ENCODE measurements around the gene FXYD2.

FXYD2 gene

DNA sequence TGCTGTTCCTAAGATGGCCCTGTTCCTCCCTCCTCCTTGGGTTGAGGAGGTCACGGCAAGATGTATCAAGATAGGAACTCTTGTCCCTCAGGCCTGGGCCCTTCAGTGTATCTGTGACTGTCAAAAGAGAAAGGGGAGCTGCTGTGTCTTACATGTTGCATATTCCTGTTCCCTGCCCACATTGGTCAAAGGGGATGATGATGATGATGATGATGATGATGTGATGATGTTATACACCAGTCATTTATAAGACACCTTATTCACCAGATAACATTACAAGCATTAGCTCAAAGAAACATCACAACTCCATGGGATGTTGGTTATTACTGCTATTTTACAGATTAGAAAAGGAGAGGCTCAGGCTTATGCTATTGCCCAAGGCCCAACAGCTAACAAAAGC lies 38.2 kb upstream of the FXYD2 start:
- no peak overlapping the region for H3K4me3 ChIP-seq (ENCODE audit: low read depth, low read length)
- TF ChIP-seq, protein P1, sequence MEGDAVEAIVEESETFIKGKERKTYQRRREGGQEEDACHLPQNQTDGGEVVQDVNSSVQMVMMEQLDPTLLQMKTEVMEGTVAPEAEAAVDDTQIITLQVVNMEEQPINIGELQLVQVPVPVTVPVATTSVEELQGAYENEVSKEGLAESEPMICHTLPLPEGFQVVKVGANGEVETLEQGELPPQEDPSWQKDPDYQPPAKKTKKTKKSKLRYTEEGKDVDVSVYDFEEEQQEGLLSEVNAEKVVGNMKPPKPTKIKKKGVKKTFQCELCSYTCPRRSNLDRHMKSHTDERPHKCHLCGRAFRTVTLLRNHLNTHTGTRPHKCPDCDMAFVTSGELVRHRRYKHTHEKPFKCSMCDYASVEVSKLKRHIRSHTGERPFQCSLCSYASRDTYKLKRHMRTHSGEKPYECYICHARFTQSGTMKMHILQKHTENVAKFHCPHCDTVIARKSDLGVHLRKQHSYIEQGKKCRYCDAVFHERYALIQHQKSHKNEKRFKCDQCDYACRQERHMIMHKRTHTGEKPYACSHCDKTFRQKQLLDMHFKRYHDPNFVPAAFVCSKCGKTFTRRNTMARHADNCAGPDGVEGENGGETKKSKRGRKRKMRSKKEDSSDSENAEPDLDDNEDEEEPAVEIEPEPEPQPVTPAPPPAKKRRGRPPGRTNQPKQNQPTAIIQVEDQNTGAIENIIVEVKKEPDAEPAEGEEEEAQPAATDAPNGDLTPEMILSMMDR (IDR thresholded peaks at IDR 0.05; ENCODE audit: borderline replicate concordance, insufficient read depth, low read depth, low read length) = no peak

- TF ChIP-seq, protein P1 (IDR thresholded peaks at IDR 0.05; ENCODE audit: borderline replicate concordance, insufficient read depth, low read depth, low read length) = no peak
Observed at GRCh38 chr11:117862019-117862725, 37.6 kb upstream of the FXYD2 start.

DNA sequence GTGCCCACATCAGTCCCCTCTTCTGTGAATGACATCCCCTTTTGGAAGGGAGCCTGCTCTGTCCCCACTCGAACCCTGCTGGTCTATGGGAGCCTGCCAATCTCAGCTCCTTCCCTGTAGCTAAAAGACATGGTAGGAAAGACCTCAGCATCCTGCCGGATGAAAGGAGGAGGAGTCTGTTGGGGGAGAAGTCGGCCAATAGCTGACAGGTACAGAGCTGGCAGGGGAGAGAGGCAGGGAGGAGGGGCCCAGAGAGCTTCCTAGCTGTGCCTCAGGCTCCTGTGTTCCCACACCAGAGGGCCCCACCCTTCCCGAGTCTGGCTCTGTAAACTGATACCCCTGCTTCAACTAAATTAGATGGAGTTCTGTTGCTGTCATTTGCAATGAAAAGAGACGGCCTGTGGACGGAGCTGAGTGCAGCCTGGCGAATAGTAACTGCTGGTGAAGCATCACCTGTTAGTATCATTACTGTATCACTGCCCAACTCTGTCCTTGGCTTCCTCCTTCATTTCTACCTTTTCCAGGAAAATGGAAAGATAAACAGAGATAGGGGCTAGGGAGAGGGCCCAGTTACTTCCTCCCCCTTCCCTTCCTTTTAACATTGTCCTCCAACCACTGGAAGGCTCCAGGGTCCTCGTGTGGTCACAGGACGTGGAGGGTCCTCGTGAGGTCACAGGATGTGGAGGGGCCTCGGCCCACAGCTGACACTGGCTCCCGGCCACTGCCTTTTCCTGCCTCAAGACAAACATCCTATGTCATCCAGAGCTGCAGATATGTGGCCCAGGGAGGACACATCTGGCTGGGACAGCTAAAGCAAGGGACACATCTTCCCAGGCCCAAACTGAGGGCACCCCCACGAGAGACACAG lies 36.8 kb upstream of the FXYD2 start:
- H3K4me3 ChIP-seq (ENCODE audit: low read depth, low read length) = no peak overlapping the region
- TF ChIP-seq, protein P1 (IDR thresholded peaks at IDR 0.05; ENCODE audit: borderline replicate concordance, insufficient read depth, low read depth, low read length) = no peak

More at GRCh38 chr11:117862019-117862725, 37.6 kb upstream of the FXYD2 start:
- no peak overlapping the region for H3K4me3 ChIP-seq (ENCODE audit: low read depth, low read length)

GRCh38 chr11:117860139-117860538 lies 35.6 kb upstream of the FXYD2 start:
- TF ChIP-seq, protein P1 (IDR thresholded peaks at IDR 0.05; ENCODE audit: borderline replicate concordance, insufficient read depth, low read depth, low read length) = no peak
- H3K4me3 ChIP-seq (ENCODE audit: low read depth, low read length) = no peak overlapping the region

- TF ChIP-seq, protein P1 (IDR thresholded peaks at IDR 0.05; ENCODE audit: borderline replicate concordance, insufficient read depth, low read depth, low read length) = no peak
- H3K4me3 ChIP-seq (ENCODE audit: low read depth, low read length) = no peak overlapping the region
Observed at GRCh38 chr11:117859488-117860112, 35.1 kb upstream of the FXYD2 start.

DNA sequence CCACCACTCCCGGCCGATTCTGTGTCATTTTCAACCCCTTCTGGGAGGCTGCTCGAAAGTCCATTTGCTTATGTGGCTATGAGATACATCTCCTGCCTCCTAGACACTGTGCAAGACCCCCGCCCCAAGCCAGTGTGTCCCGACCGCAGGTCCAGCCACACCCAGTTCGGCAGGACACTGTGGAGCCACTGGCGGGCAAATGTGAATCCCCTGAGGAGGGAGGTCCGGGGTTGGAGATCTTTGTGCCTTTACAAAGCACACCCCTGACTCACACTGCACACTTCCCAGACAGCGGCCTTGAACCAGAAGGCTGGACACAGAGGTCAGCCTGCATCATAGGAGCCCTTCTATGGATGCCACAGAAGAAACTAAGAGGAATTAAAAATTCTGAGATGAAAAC lies 34.5 kb upstream of the FXYD2 start:
- H3K4me3 ChIP-seq (ENCODE audit: low read depth, low read length) = no peak overlapping the region
- TF ChIP-seq, protein P1 (IDR thresholded peaks at IDR 0.05; ENCODE audit: borderline replicate concordance, insufficient read depth, low read depth, low read length) = no peak
